ENCODE data around the gene CEP44. TPM values are rescaled to one million over a fixed set of nuclear protein-coding genes. Genes with fewer than 3 reads are reported as not detected.

CEP44 gene
- total and polyA plus RNA-seq, 7 donors, result 3.4 to 8.1 (median 7.3) TPM

- Histone ChIP-seq H3K27me3 (ENCODE audit: insufficient read depth in 3 of 3, low read length in 2 of 3) (no peaks in the 10 kb centered on the region), H3K4me3 (no peak overlapping the region), H3K36me3 (ENCODE audit: insufficient read depth in 1 of 2, low read depth in 1 of 2) (no peaks in the 10 kb centered on the region), H3K4me1 (no peaks in the 10 kb centered on the region), H3K27ac (no peak overlapping the region), H3K9me3 (no peaks in the 10 kb centered on the region)
- intact Hi-C loops (cut with DNase I), result no loop called here
- no peak for TF ChIP-seq CTCF (IDR thresholded peaks at IDR 0.05)
- DNase-seq (no peak), ATAC-seq (no peak)
- 73 to 82% (median 80%) methylated on average over 9 of the region's 9 CpGs for WGBS, 3 donors
These were observed 97.2 kb downstream of the CEP44 start for GRCh38 chr4:174380699-174381439.

- Histone ChIP-seq H3K4me1 (no peaks in the 10 kb centered on the region), H3K4me3 (no peak overlapping the region), H3K9me3 (no peaks in the 10 kb centered on the region), H3K27me3 (ENCODE audit: insufficient read depth in 3 of 3, low read length in 2 of 3) (no peaks in the 10 kb centered on the region), H3K36me3 (ENCODE audit: insufficient read depth in 1 of 2, low read depth in 1 of 2) (no peaks in the 10 kb centered on the region), H3K27ac (no peak overlapping the region)
- no peak for DNase-seq
- ATAC-seq, result no peak
- intact Hi-C loops (cut with DNase I), result no loop called here
- 24 to 88% (median 45%) methylated on average over 1 of the region's 1 CpG for WGBS, 3 donors
- TF ChIP-seq CTCF (IDR thresholded peaks at IDR 0.05), result no peak
These were observed 97.7 kb downstream of the CEP44 start for GRCh38 chr4:174381440-174381800.

Other genes starting within 250 kb of the CEP44 start
- 10 to 100 TPM in 2 of 4 donors, 1 to 10 TPM in 2; 7.2 to 11.9 (median 9.9) TPM for gene FBXO8, start 244 bp upstream of the CEP44 start, total RNA-seq
- gene FBXO8, start 244 bp upstream of the CEP44 start, polyA plus RNA-seq, result 10 to 100 TPM in 2 of 3 donors, 1 to 10 TPM in 1; 9.3 to 21.4 (median 10.2) TPM
- 1 to 10 TPM in 3 of 4 donors, under 1 TPM in 1; 0.98 to 6.5 (median 2.5) TPM for gene HPGD, start 238.6 kb downstream of the CEP44 start, total RNA-seq
- gene HPGD, start 238.6 kb downstream of the CEP44 start, polyA plus RNA-seq, result under 1 TPM; 0.40 to 0.87 (median 0.52) TPM